HG02642 (cell line): ENCODE measurements around the gene STX2.

Experiments
- ATAC-seq: cut with Tn5 transposase; IDR thresholded peaks from one replicate; pipeline ENCODE4 v1.9.1; 2021; ENCODE audit warnings: mild to moderate bottlenecking; ENCODE audit not compliant: unreplicated experiment, poor library complexity

Gene STX2

DNA sequence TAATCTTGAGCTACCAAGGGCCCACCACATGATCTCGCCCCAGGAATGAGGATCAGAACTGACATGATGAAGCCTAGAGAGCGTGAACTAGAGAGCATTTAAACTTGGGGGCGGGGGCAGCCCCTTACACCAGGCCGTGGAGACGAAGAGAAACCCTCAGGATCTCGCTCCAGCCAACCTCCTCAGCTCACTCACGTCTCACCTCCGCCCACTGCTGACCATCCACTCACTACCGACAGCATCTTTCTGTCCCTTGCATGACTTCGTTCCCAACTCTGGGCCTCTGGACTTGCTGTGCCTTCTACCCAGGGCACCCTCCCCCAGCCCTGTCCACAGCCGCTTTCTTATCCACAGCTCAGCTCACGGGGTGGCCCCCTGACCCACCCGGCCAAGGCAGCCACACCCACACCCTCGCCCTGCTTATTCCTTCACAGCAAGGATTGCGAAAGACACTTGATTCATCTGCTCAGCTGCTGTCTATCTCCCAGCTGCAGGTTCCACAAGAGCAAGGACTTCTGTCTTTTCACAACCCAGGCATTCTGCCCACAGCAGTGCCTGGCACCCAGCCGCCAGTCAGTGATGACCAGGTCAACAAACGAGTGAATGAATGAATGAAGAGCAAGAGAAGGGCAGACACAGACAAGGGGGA is 6.4 kb downstream of the STX2 start:
- no peak for ATAC-seq

DNA sequence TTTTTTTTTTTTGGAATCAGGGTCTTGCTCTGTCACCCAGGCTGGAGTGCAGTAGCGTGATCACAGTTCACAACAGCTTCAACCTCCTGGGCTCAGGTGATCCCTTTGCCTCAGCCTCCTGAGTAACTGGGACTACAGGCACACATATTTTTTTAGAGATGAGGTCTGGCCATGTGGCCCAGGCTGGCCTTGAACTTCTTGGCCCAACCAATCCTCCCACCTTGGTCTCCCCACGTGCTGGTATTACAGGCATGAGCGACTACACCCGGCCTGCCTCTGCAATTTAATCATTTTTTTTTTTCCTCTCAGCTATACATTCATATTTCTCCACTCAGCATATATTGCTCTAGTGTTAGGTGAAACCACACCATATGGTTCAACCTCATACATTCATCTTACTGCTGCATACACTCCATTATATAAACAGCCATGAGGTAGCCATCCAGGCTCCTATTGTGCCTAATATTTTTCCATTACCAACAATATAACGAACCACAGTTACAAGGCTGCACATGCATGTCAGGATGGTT is 7.1 kb downstream of the STX2 start:
- ATAC-seq: no peak

DNA sequence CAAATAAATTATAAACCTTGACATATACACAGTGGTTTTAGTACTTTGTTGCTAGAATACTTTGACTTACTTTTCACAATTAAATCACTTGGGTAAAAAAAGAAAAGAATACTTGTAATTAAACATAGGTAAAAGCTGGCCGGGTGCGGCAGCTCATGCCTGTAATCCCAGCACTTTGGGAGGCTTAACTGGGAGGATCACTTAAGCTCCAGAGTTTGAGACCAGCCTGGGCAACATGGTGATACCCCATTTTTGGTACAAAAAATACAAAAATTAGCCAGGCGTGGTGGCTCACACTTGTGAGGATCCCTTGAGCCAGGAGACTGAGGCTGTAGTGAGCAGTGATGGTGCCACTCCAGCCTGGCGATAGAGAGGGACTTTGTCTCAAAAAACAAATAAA is 7.8 kb downstream of the STX2 start:
- ATAC-seq: no peak

DNA sequence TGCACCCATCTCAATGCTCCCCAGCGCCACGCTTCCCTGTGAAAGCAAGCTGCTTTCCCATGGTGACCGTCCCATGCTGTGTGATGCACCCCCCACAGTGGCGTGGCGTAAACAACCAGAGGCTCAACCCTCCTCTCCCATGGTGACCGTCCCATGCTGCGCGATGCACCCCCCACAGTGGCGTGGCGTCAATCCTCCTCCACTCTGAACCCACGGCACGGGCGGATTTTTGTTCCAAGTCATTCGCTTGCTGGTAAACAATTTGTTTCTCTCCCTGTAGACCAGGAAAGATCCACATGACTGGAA is 8.9 kb downstream of the STX2 start:
- no peak for ATAC-seq

DNA sequence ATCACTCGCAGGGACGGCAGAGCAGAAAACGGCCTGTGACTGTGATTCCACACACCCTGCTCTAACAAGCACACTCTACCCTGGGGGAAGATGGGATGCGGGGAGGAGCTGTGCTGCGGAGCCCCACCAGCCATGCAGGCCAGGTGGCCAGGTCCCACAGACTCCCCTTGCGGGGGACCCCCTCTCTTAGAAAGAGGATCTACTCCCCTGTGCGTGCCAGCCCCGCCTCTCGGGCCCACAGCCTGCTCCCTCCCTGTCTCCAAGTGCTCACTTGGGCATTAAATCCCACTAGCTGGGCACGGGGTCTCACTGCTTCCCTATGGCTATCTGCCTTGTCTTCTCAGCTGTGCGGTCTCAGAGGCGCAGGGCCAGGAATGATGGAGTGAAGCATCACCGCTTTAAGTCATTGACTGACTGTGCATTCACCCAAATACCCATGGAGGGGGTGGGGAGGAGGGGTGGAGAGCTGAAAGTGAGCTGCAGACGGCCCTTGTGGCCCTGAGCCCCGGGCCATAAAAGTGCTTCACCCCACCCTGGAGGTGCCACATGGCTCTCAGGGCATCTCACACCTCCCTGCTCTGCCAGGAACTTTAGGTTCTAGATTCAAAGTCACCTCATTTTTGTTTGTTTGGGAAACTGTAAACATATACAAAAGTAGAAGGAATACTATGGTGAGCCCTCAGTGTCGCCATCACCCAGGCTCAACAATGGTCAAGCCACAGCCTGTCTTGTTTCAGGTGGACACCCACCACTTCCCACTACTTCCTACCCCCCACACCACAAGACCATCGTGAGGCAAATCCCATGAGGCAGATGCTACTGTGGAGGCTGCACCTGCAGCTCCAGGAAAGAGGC is 9.4 kb downstream of the STX2 start:
- no peak for ATAC-seq

DNA sequence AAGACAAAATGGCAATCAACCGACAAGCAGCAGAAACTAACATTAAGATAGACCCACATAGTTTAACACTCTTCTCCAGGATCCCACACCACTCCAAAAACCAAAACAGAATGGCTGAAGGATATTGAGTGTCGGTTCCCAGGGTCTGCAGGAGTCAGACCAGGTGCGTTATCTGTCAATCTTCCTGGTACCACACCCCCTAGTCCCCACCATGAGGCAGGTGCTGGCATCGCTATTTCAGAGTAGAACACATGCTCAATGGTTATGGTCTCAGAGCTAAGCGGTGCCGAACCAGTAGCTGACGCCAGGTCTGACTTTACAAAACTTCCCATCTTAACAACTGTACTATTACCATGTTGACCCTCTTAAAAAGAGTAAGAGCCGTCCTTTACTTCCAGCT is 10.2 kb downstream of the STX2 start:
- ATAC-seq: no peak

DNA sequence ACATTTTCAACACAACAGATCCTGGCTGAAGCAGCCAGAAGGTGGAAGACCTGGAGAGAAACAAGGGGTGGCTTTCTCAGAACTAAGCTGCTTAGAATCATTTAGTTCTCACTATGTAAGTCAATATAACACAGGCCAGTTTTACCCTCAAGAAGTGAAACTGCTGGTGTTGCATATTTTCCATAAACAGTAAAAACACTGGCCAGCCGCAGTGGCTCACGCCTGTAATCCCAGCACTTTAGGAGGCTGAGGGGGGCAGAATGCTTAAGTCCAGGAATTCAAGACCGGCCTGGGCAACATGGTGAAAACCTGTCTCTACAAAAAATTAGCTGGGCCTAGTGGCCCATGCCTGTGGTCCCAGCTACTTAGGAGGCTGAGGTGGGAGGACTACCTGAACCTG is 11.6 kb downstream of the STX2 start:
- ATAC-seq: no peak

DNA sequence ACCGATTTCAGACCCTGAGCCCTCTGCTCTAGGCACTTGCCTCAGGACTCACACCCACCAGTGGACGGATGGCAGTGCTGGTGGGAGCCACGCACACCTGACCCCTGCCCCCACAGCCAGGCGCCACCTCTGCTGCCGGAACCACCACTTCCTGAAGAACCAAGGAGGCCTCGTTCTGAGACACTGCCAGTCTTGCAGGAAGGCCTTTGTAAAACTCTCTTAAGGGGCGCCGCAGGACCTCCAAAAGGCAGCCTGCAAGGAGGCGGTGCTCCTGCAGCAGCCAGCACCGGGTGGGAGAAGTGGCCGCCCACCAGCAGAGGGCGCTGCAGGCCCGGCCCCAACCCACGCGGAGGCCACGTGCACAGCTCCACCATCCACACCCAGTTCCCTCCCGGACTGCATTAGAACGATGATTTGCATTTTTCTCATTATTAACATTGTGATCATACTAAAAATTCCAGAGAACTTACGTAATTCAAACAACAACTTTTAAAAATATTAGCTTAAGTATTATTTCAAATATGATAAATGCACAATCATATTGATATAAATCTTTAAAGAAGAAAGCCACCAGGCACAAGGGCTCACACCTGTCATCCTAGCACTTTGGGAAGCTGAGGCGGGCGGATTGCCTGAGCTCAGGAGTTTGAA is 12.8 kb downstream of the STX2 start:
- no peak for ATAC-seq

DNA sequence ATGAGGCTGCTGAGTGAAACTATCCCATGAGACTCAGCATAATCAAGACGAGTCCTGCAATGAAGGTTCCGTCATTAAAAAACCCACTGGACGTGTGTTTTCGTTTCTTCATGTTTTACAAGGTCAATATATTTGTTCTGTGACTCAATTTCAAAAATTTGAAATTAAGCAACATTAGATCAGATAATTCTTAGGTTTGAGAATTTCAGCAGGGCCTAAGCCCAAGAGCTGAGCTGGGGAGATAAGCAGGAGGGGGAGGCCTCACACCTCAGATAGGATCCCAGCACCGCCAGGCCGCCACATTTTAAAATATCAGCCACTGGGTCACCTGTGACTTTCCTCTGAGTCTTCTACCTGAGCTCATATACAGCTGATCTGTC is 13.3 kb downstream of the STX2 start:
- ATAC-seq: no peak

DNA sequence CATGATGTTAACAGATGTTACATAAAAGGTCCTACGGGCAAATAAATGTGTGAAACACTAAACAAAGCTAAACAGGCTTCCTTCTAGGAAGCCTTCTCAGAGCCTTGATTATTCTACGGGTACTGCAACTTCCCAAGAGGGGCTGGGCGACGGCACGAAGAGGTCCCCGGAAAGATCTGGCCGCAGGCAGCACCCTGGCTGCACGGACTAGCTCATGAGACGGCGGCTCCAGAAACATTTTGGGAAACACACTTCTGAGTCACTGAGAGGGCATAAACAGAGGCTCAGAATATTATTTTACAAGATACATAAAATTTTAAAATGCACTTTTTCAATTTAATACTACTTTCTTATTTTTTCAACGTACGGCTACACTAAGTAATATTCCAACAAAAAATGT is 19.4 kb downstream of the STX2 start:
- ATAC-seq: no peak

DNA sequence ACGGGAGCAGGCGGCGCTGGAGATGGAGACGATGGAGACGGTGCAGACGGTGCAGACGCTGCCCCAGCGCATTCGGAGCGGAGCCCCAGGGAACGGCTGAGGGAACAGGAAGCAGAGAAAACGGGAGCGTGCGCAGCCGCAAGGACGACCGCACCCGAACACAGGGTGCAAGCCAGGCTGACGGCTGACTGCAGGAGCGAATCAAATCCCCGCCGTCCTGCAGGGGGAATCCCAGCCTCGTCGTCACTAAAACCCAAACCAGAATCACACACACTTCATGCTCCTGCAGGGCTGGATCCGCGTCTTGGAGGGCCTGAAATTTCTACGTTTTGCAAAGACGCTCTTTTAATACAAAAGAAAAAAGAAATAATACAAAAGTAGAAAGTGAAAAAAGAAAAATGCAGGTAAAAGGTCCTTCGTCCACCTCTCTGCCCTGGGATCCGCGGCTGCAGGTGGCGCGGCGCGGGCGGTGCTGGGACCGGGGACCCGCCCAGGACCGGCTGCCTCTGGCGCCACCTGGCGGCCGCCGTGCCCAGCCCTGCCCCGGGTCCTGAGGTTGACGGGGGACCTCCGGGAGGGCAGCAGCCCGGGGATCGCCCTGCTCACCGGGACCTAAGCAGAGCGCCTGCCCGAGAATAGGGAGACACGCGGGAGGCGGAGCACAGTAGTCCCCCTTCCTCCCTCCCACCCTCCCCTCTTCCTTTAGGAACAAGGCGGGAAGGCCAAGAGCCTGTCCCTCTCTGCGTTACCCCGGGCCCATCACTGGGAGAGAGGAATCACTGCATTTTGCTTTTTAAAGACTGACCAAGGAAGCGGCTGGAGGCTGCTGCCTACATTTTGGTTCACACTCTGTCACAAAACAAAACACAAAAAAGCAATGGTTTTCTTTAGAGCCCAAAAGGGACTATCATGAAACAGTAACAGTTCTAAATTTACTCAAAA is 20.1 kb downstream of the STX2 start:
- ATAC-seq: peak; percentile 87

DNA sequence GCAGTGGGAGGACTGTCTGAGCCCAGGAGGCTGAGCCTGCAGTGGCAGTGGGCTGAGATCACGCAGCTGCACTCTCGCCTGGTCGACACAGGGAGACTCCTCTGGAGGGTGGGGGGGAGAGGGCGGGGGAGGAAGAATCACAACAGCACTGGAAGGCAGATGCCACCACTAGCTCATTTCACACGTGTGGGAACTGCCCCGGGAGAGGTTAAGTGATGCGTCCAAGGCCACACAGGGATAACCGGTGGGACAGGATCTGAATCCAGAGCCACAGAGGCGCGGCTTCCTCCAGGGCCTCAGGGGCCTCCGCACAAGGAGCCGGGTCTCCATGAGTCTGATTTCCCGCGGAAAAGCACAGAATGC is 20.8 kb downstream of the STX2 start:
- ATAC-seq: no peak

DNA sequence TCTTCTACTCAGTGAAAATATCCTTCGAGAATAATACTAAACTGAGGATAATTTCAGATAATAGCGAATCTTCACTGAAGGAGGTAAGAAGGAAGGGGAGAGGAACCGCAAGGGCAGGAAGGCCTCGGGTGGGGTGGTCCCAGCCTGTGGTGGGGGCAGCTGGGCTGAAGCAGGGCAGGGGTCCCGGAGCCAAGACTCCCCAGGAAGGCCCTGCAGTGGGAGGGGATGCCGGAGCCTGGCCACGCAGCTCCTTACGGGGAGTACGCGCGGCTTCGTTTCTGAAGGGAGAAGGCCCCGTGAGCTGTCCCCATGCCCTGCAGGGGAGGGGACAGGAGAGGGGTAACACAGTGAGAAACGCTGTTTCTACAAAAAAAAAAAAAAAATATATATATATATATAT is 21.2 kb downstream of the STX2 start:
- ATAC-seq: no peak

DNA sequence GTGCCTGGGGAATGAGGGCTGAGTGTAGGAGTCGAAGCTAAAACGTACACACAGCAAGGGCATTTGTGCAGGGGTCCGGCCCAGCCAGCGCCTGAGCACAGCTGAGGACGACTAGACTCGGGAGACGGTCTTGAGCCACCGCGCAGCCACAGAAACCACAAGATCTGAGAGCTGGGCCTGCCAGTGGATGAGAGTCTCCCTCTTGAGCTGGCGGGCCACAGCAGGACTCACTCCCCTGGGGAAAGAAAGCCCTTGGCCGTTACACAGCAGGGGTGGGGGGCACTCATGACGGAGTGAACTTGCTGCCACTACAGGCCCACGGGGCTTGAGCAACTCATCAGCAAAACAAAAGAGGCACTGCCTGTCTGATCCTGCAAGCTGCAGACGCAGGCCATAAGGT is 23.0 kb downstream of the STX2 start:
- no peak for ATAC-seq

DNA sequence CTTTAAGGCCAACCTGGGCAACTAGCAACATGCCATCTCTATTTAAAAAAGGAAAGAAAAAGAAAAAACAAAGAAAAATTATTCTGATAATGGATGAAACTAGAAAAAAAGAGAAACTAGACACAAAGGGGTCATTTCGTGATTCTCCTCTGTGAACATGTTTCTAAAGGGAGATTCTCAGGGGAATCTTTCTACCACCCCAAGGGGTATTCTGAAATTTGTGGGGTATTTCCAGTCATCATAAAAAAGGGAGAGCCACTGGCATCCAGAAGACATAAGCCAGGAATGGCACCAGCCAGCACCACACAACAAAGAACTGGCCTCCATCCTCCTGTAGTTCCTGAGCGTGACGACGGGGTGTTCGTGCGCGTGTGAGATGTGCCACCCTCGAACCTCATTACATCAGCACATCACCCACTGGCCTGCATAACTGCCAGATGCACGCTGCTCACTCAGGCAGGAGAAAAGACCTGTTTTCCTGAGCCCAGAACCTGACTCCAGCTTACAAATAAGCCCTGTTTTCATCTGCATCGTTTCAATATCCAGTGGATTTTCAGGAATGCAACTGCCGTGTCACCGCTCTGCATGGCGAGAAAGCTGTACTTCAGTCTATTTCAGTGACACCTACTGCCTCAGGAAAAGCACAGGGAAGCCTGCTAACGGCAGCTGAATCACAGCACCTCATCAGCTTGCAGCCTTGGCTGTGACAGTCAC is 23.9 kb downstream of the STX2 start:
- ATAC-seq: no peak

DNA sequence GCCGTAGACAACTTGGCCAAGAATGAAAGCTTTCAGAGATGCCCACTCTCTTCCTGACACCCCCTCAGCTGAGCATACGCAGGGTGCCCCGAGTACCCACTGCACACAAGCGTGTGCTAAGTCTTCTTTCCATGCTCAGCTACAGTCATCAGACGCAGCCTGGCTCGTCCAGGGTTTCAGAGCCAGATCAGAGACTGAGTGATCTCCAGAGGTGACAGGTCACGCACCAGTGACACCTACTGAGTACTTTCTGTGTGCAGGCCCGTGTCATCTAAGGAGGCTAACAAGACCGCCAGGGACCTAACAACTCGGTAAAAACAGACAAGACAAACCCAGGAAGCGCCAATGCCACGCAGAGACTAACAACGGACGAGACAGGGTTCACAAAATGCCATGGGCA is 25.1 kb downstream of the STX2 start:
- ATAC-seq: no peak

DNA sequence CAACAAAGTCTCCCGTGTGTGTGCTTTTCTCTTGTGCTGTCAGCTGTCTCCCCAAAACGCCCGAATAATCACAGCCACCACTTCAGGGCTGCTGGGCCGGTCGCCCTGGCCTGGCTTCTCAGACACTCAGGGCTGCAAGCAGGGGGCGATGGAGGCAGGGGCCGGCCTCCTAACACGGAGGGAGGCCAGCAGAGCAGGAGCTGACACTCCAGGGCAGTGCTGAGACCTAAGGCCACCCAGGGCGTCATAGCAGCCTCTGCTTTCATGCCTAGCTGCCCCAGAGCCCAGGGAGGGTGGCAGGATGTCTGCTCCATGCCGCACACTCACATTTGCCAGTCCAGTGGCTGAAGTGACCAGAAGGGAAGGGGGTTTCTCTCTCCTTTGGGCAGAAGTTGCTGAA is 25.6 kb downstream of the STX2 start:
- ATAC-seq: no peak

DNA sequence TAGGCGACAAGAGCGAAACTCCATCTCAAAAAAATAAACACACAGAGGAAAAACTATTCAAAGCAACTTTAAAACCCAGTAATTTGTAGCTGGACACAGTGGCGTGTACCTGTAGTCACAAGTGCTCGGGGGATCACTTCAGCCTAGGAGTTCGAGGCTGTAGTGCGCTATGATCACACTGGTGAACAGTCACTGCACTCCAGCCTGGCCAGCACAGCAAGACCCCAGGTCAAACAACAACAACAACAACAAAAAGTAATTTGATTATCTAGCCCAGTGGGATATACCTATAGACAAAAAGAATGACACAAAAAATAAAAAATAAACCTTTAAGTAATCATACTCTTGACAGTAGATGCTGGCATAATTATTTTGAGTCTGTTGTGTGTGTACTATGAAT is 29.3 kb downstream of the STX2 start:
- ATAC-seq: no peak

DNA sequence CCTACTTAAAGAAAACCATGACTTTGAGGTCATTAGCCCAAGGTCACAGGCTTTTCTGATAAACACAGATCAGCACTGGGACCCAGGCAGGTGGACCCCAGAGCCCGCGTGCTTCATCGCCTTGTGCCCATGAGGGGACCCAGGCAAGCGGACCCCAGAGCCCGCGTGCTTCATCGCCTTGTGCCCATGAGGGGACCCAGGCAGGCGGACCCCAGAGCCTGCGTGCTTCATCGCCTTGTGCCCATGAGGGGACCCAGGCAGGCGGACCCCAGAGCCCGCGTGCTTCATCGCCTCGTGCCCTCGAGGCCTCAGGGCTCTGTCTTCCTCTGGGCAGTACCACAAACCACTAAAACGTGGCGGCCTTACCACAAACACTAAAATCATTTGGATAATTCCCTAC is 31.7 kb downstream of the STX2 start:
- no peak for ATAC-seq

DNA sequence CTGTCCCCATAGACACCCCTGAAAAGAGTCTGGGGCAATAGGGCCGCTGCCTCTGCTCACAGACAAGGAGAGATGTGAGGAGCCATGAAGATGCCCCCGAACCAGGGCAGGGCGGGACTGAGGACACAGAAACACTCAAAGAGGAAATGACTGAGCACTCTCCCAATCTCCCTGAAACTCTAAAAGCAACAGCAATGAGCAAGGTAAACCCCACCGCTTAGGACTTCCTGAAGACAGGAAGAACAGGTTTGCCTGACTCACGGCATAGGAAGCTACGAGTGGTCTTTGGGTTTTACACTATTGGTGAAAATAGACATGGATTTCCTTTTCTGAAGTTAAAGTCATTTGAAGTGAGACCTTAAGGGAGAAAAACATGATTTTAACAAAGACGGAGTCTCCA is 32.5 kb downstream of the STX2 start:
- no peak for ATAC-seq
